Measurements from ENCODE around the gene USP31. TPM values are rescaled to one million over a fixed set of nuclear protein-coding genes. Genes with fewer than 3 reads are reported as not detected.

Gene USP31
- total and polyA plus RNA-seq, 2 of the 13 experiments (the other 11 are each of a cell fraction or from before 2014, with no cell fraction given): 22.5 to 23.3 TPM

GRCh38 chr16:23048164-23048563 is 101.1 kb downstream of the USP31 start:
- Histone ChIP-seq H3K27me3 (ENCODE audit: control insufficient read depth in 1 of 2, insufficient read depth in 2 of 2, low read length in 2 of 2) (peaks cover 0 to 21% of the 10 kb centered on the region in 2 experiments; a peak in 3 of 5 replicates), H3K4me1 (ENCODE audit: insufficient read depth, low read length) (no peaks in the 10 kb centered on the region), H4K20me1 (ENCODE audit: insufficient read depth, low read length) (no peaks in the 10 kb centered on the region), H3K27ac (ENCODE audit: extremely low read length, insufficient read depth, low read length) (no peak overlapping the region), H3K36me3 (replicated peaks in 1 of 2; ENCODE audit: control insufficient read depth in 1 of 2, insufficient read depth in 2 of 2, low read length in 2 of 2) (no peaks in the 10 kb centered on the region), H3K4me3 (replicated peaks in 1 of 3; ENCODE audit: insufficient read depth in 1 of 3, low read depth in 2 of 3, low read length in 3 of 3) (no peak overlapping the region), H3K9me3 (ENCODE audit: low read length) (no peaks in the 10 kb centered on the region), H3K4me2 (ENCODE audit: low read depth, low read length) (no peak overlapping the region), H2AFZ (ENCODE audit: low read length) (no peak overlapping the region), H3K9ac (ENCODE audit: insufficient read depth, low read depth, low read length) (no peak overlapping the region), H3K79me2 (ENCODE audit: insufficient read depth, low read length) (no peaks in the 10 kb centered on the region)
- in situ Hi-C loops (cut with HindIII; ENCODE audit: extremely low pct_ligation_motif_present, low pct_unique_long_range_greater_than_20kb): no loop called here
- no peak for FAIRE-seq
- CTCF ChIA-PET (ENCODE audit: low intra/inter-chr PET ratio, low total read pairs): no interaction called here
- TF ChIP-seq PHB2 (IDR thresholded peaks at IDR 0.05; ENCODE audit: partially characterized antibody): no peak
- TF ChIP-seq ZNF318 (CRISPR knock-in tag; IDR thresholded peaks at IDR 0.05): 0 out of 2 replicates have a peak, but pooled peaks have one; percentile 52
- no peak for TF ChIP-seq TARDBP (CRISPR knock-in tag; IDR thresholded peaks at IDR 0.05)
- TF ChIP-seq ZNF780A (CRISPR knock-in tag; IDR thresholded peaks at IDR 0.05): 0 out of 2 replicates have a peak, but pooled peaks have one; percentile 41
- TF ChIP-seq BHLHE40 (IDR thresholded peaks at IDR 0.05; ENCODE audit: low read length): no peak
- TF ChIP-seq SKI (IDR thresholded peaks at IDR 0.05; ENCODE audit: partially characterized antibody): no peak
- TF ChIP-seq CREB1 (IDR thresholded peaks at IDR 0.05): peak; percentile 68
- no peak for TF ChIP-seq CREB1 (CRISPR knock-in tag; IDR thresholded peaks at IDR 0.05)
- no peak for TF ChIP-seq MIXL1 (CRISPR knock-in tag; IDR thresholded peaks at IDR 0.05)
- TF ChIP-seq MXD1 (CRISPR knock-in tag; IDR thresholded peaks at IDR 0.05): no peak
- no peak for TF ChIP-seq ATF5 (CRISPR knock-in tag; IDR thresholded peaks at IDR 0.05; ENCODE audit: low read depth)
- TF ChIP-seq STAG1 (CRISPR knock-in tag; IDR thresholded peaks at IDR 0.05): peak; percentile 7; the same call in 1 of the 2 replicates
- ATAC-seq: peak; percentile 84
- 24% methylated on average over 5 of the region's 5 CpGs for WGBS (ENCODE audit: low lambda C conversion rate)
- intact Hi-C loops (cut with micrococcal nuclease; ENCODE audit: unreplicated experiment): no loop called here
- no peak for DNase-seq (ENCODE audit: low spot score)
- no TSS peak for BruUV-seq (replicated peaks)
- POLR2A ChIA-PET: no interaction called here

All from HepG2 (cell line).